ENCODE data around the gene SDF2. TPM values are rescaled to one million over a fixed set of nuclear protein-coding genes. Genes with fewer than 3 reads are reported as not detected.

The SDF2 gene
- total and polyA plus RNA-seq, 8 donors: 38.7 to 88.1 (median 44.5) TPM

DNA sequence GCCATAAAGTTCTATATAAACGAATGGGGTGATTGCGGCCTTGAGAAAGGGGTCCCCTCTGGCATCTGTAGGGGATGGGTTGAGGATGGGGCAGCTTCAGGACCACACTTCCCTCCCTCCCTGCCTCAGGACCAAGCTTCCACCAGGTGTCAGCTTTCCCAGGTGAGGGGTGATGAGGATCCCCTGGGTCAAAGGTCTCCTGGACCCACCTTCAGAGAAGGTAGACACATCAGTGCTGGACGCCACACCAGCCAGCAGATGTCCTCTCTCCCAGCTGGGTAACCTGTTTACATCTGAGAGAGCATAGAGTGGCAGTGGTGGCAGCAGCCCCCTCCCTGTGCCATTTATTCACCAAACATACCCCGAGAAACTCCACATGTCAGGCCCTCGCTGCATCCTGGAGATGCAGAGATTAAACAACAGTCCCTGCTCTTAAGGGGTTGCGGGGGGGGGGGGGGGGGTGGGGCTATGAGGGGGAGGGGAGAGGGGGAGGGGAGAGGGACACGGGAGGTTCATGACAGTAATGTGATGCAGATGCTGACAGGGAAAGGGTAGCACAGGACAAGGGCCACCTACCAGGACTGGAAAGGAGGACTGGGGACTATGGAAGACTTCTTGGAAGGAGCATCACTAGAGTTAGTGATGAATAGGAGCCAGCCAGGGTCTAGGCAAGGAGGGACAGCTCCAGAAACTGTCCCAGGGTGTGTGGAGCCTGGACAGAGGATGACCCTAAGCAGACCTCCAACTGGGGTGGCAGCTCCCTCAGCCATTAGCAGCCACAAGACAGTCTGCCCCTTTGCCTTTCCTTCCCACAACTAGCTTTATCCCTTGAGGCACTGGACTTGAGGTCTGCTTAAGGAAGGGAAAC is 45.0 kb upstream of the SDF2 start:
- no peak overlapping the region for H3K27ac ChIP-seq
- H3K27me3 ChIP-seq: no peaks in the 10 kb centered on the region
- H3K4me1 ChIP-seq: peaks cover 7 to 27% (median 13%) of the 10 kb centered on the region in 4 donors
- DNase-seq: no peak
- TF ChIP-seq, protein P1, sequence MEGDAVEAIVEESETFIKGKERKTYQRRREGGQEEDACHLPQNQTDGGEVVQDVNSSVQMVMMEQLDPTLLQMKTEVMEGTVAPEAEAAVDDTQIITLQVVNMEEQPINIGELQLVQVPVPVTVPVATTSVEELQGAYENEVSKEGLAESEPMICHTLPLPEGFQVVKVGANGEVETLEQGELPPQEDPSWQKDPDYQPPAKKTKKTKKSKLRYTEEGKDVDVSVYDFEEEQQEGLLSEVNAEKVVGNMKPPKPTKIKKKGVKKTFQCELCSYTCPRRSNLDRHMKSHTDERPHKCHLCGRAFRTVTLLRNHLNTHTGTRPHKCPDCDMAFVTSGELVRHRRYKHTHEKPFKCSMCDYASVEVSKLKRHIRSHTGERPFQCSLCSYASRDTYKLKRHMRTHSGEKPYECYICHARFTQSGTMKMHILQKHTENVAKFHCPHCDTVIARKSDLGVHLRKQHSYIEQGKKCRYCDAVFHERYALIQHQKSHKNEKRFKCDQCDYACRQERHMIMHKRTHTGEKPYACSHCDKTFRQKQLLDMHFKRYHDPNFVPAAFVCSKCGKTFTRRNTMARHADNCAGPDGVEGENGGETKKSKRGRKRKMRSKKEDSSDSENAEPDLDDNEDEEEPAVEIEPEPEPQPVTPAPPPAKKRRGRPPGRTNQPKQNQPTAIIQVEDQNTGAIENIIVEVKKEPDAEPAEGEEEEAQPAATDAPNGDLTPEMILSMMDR (IDR thresholded peaks at IDR 0.05): no peak
- TF ChIP-seq POLR2A (IDR thresholded peaks at IDR 0.05): no peak
- intact Hi-C loops (cut with DNase I; ENCODE audit: low total_unique reads): no loop called here
- H3K36me3 ChIP-seq: peaks cover 19 to 45% (median 41%) of the 10 kb centered on the region in 4 donors
- H3K4me3 ChIP-seq: no peak overlapping the region
- no peaks in the 10 kb centered on the region for H3K9me3 ChIP-seq
- WGBS, 5 donors: 59 to 66% (median 59%) methylated on average over 4 to 7 of the region's 7 CpGs

DNA sequence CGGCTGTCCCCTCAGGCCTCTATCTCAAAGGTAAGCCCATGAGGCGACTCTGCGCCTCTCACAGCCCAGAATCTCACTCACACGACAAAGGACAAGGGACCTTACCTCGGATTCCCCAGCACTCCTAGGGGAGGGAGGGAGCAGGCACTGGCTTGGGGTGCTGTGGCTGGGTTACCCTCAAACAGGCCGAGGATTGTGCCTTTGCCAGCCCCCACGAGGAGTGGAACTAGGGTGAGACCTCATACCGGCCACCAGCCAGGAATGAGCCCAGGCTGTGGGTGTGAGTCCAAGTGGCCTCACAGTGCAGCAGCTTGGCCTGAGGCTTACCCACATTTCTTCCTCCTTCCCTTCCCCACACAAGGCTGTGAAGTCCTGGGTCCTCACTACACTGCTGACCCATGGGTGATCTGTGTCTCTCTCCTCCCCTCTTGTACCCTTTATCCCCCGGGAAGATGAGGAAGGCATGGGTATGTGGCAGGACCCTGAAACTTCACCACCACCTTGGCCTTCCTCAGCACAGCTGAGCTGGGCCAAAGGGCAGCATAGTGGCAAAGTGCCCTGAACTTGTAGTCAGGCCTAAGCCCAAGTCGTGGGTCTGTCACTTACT is 44.1 kb upstream of the SDF2 start:
- intact Hi-C loops (cut with DNase I; ENCODE audit: low total_unique reads): no loop called here
- DNase-seq: no peak
- Histone ChIP-seq H3K27ac (no peak overlapping the region), H3K4me1 (peaks cover 0 to 21% (median 8%) of the 10 kb centered on the region in 4 donors), H3K9me3 (no peaks in the 10 kb centered on the region), H3K36me3 (peaks cover 27 to 54% (median 50%) of the 10 kb centered on the region in 4 donors), H3K4me3 (no peak overlapping the region), H3K27me3 (no peaks in the 10 kb centered on the region)
- TF ChIP-seq POLR2AphosphoS5 (IDR thresholded peaks at IDR 0.05): no peak
- TF ChIP-seq, protein P1 (IDR thresholded peaks at IDR 0.05): no peak
- no peak for TF ChIP-seq POLR2A (IDR thresholded peaks at IDR 0.05)
- TF ChIP-seq EP300 (IDR thresholded peaks at IDR 0.05): no peak
- 61 to 84% (median 69%) methylated on average over 8 to 10 of the region's 10 CpGs for WGBS, 5 donors

DNA sequence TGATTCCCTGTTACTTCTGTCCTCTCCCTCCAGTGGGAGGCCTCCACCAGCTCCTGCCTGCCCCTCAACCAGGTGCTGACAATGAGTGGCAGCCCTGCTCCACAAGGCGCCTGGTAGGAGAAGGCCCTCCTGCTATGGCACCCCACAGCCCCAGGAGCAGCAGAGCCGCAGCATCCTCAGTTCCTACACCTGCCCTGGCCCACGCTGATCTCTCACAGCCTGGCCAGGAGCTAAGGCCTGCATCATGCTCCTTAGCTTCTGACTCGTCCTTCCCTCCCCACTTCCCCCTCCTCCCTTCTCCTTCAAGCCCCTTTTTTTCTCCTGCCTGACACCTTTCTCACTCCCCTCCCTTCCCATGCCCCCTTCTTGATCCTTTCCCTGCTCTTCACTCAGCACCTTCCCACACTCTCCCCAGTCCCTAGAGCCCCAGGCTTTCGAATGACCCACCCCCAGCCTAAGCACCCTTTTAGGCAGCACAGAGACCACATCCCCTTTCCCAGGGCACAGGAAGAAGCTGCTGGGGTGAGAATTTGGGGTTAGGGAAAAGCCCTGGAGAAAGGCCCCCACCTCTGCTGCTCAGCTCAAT is 43.5 kb upstream of the SDF2 start:
- peaks cover 0 to 14% (median 3%) of the 10 kb centered on the region in 4 donors for H3K4me1 ChIP-seq
- H3K36me3 ChIP-seq: peaks cover 34 to 61% (median 57%) of the 10 kb centered on the region in 4 donors
- H3K4me3 ChIP-seq: no peak overlapping the region
- no peaks in the 10 kb centered on the region for H3K9me3 ChIP-seq
- 78 to 87% (median 83%) methylated on average over 5 of the region's 5 CpGs for WGBS, 5 donors
- no peaks in the 10 kb centered on the region for H3K27me3 ChIP-seq
- TF ChIP-seq, protein P1 (IDR thresholded peaks at IDR 0.05): no peak
- no peak for TF ChIP-seq EP300 (IDR thresholded peaks at IDR 0.05)
- no peak for TF ChIP-seq POLR2AphosphoS5 (IDR thresholded peaks at IDR 0.05)
- TF ChIP-seq POLR2A (IDR thresholded peaks at IDR 0.05): no peak
- intact Hi-C loops (cut with DNase I; ENCODE audit: low total_unique reads): no loop called here
- DNase-seq: no peak
- no peak overlapping the region for H3K27ac ChIP-seq

DNA sequence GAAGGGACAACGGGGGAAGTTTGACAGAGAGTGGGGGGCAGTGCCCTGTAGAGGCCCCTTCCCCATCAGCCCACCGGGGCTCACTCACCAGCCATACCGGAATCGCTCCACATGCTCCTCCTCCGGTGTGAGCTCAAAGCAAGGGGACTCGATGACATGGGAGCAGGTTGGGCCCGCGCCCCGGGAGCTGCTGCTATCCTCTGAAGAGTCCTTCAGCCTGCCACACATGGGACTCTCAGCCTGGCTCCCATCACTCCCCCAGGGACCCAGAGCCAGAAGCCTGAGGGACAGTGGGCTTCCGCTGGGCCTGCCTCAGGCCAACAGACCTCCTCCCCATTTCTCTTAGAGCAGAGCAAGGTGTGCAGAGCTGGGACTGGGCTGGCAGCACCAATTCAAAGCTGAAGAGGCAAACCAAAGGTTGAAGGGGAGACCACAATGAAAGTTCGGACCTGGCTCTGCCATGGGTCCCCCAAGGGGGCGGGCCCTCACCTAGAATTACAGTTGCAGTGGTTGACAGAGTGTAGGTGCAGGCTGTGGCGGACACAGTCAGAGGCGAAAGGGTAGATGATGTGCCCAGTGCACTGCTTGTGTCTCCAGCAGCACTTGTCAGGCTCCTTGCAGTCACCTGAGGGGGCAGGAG is 42.6 kb upstream of the SDF2 start:
- TF ChIP-seq, protein P1 (IDR thresholded peaks at IDR 0.05): no peak
- TF ChIP-seq POLR2AphosphoS5 (IDR thresholded peaks at IDR 0.05): no peak
- TF ChIP-seq POLR2A (IDR thresholded peaks at IDR 0.05): no peak
- TF ChIP-seq EP300 (IDR thresholded peaks at IDR 0.05): no peak

More for the DNA sequence above, 42.6 kb upstream of the SDF2 start:
- H3K4me1 ChIP-seq: peaks cover 0 to 13% (median 2%) of the 10 kb centered on the region in 4 donors
- no peak overlapping the region for H3K4me3 ChIP-seq
- H3K27me3 ChIP-seq: no peaks in the 10 kb centered on the region
- peaks cover 42 to 69% (median 65%) of the 10 kb centered on the region in 4 donors for H3K36me3 ChIP-seq
- 86 to 94% (median 93%) methylated on average over 11 to 14 of the region's 14 CpGs for WGBS, 5 donors
- no peak for DNase-seq
- no peak overlapping the region for H3K27ac ChIP-seq
- H3K9me3 ChIP-seq: no peaks in the 10 kb centered on the region
- intact Hi-C loops (cut with DNase I; ENCODE audit: low total_unique reads): no loop called here

Data from stomach (tissue), 9 donors.